VCaP (cell line): ENCODE data around the gene COL25A1.

Experiments
- H3K27ac ChIP-seq: fragments of 450-650 bp; 2 replicates; pipeline ENCODE4 v1.5.1; 2017
- TF ChIP-seq, protein P1 (sequence below): fragments of 450-650 bp; conservative IDR thresholded peaks from 2 replicates; pipeline ENCODE4 v1.5.1; 2017; ENCODE audit warnings: mild to moderate bottlenecking, moderate library complexity

COL25A1 gene

DNA sequence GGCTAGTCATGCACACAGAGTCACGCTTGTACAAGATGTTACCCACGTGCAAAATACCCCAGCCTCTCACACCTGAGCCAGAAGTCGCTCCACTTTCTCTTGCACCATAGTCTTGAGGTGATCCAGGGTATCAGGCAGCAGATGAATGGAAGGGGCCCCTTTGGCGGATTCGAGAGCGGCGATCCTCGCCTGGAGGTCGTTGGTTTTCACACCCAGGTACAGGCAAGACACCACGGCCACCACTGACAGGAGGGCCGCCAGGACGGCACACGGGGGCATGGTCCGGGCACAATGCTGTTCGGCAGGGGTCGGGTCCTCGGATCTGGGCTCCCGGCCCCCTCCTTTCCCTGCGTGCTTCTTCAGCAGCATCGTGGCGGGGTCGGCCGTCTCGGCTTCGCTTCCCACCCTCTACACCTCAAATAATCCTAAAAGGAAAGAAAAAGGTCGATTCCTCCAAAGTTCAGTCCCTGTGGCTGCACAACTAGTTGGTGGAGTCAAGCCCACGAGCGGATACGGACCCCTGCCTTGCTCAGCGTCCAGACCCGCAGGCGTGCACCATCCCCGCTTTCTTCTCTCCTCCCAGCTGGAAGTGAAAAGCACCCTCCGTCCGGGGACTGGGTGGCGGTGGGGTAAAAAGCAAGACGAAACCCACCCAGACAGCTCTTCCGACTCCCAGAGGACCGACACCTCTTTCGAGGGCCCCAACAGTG lies 652 bp downstream of the COL25A1 start:
- no peak overlapping the region for H3K27ac ChIP-seq
- TF ChIP-seq, protein P1, sequence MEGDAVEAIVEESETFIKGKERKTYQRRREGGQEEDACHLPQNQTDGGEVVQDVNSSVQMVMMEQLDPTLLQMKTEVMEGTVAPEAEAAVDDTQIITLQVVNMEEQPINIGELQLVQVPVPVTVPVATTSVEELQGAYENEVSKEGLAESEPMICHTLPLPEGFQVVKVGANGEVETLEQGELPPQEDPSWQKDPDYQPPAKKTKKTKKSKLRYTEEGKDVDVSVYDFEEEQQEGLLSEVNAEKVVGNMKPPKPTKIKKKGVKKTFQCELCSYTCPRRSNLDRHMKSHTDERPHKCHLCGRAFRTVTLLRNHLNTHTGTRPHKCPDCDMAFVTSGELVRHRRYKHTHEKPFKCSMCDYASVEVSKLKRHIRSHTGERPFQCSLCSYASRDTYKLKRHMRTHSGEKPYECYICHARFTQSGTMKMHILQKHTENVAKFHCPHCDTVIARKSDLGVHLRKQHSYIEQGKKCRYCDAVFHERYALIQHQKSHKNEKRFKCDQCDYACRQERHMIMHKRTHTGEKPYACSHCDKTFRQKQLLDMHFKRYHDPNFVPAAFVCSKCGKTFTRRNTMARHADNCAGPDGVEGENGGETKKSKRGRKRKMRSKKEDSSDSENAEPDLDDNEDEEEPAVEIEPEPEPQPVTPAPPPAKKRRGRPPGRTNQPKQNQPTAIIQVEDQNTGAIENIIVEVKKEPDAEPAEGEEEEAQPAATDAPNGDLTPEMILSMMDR, result no peak

DNA sequence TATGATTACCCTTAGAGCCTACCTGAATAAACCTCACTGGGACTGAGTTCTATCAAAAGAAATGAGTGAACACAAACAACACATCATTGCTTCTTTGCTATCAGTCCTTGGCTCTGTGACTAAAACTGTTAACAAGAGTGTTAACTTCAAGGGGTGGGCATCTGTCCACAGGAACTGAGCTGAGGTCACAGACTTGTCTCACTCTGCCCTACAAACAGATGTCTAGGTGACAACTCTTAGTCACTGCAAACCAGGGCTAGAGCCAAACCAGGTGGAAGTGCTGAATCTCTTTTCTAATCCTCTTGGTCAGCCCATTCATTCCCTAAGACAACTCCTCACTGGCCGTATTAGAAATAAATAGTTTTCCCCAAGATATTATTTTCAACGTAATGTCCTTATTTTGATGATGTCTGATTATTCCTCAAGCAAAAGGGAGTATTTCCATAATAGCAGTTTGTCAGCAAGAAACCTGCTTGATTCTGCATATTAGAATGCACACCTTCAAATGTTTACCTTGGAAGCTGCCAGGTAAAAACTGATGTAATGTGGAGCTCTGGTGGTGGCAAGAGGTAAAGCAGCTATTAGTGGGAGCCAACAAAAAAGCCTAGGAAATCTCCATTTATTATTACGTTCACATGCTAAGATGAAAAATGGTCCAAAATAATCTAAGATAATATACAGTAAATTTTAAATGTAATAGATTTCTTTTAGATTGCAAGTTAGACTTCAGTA lies 4.0 kb downstream of the COL25A1 start:
- TF ChIP-seq, protein P1, result peak; percentile 81
- H3K27ac ChIP-seq, result no peak overlapping the region

DNA sequence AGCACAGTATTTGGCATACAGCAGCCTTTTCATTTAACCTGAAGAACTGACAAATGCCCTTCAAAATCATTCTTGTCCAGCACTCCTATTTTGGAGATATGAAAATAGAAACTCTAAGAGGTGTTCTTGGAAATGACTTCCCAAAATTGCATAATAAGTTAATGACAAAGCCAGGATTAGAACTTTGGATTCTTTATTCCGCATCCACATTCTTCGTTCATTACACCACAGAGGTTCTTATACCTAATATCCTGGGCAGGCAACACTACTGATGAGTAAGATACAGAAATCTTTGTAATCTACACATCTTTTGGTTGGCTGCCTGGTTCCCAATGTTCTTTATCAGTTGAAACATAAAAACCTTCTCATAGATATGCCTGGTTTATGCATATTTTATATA lies 5.9 kb downstream of the COL25A1 start:
- TF ChIP-seq, protein P1, result no peak
- H3K27ac ChIP-seq, result no peak overlapping the region

DNA sequence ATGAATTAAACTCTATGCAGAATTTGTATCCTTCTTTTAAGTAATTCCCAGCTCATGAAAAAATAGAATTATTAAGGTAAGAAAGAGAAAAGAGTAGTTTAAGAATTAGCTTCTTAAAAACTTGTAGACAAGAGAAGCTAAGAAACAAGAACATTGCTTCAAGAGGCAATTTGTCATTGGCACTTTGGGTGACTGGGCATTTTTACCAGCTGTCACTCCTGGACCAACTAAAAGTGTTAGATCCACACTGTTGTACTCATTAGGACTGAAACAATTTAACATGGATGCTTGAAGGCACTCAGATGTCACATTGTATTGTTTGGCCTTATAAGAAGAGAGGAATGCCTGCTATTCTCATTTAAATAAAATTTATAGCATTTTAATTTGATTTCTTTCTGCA lies 7.4 kb downstream of the COL25A1 start:
- TF ChIP-seq, protein P1, result no peak
- no peak overlapping the region for H3K27ac ChIP-seq

DNA sequence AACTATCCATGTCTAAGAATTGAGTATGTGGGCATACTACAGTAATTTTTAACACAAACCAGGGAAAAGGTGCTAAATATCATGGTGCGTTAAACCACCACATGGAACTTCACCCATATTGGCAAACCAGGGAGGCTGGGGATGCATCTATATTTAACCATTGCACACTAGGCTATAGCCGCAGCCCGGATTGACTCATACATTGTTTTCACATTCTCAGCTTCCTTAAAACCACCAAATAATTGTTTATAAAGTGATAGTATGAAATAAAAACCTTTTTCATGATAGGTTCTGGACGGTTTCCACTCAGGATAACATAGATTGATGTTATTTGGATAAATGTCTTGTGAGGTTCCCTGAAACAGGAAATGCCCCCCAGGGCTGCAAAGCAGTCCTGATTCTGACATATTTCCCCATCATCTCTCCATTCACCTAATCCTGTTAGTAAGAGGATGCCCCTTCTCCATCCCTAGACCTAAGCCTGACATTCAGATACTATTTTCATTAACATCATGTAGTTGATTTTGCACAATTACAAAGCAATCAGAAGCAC lies 7.9 kb downstream of the COL25A1 start:
- no peak overlapping the region for H3K27ac ChIP-seq
- TF ChIP-seq, protein P1, result no peak

DNA sequence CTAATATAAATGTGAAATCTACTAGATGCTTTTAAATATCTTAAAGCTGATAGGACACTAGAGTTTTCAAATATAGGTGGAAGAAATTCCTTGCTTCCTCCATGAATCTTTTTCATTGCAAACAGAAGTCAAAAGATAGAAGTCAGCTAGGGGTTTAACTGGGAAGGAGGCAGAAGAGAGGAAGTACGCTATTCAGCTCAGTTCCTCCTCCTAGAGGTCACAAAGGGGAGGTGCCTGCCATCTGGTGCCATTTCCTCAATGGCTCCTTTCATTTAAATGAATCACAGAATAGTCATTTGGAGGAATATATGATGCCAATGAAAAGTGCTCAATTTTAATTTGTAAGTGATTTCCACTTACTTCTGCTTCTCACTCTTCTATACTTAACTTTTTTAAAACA lies 8.5 kb downstream of the COL25A1 start:
- TF ChIP-seq, protein P1, result 0 out of 2 replicates have a peak, but pooled peaks have one; percentile 14
- H3K27ac ChIP-seq, result no peak overlapping the region

DNA sequence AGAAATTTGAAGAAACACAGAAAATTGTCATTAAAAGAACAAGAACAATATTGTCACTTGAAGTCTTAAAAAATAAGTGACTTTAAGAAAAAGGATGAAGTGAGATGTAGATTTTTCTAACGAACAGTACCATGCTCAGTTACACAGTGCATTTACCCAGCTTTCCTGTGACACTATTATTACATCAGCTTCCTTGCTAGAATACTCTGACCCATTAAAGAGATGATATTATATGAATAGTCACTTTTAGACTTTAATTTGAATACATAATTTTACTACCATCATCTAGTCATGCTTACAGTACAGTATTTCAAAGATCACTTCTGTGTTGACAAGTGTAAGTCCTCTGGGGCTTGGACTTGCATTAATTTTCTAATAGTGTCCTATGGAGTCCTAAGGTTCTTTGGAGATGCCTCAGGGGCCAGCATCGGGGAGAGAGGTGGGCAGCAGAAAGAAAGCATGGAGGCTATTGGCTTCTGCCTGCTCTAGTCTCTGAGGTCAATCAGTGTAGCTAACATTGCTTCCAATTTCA lies 10.7 kb downstream of the COL25A1 start:
- H3K27ac ChIP-seq, result no peak overlapping the region

More for the DNA sequence above, 10.7 kb downstream of the COL25A1 start:
- TF ChIP-seq, protein P1, result no peak
